ENCODE data around the gene GET4.
"Not testable (repeated sequence)": the region's sequence is repeated elsewhere in the genome, so short reads cannot be mapped to it uniquely, and the experiment has no call there.

- not testable (repeated sequence) for TF ChIP-seq EP300 (IDR thresholded peaks at IDR 0.05; ENCODE audit: borderline replicate concordance in 1 of 2, low read depth in 1 of 2, low read length in 1 of 2); ZBTB33 (IDR thresholded peaks at IDR 0.05; ENCODE audit: borderline replicate concordance, low read depth); IRF3 (IDR thresholded peaks at IDR 0.05; ENCODE audit: low read depth, low read length); PBX3 (IDR thresholded peaks at IDR 0.05); GABPA (IDR thresholded peaks at IDR 0.05; ENCODE audit: low read depth); POLR2AphosphoS5 (IDR thresholded peaks at IDR 0.05; ENCODE audit: low read depth, low read length); USF2 (IDR thresholded peaks at IDR 0.05; ENCODE audit: borderline replicate concordance, low read depth, low read length); SIN3A (IDR thresholded peaks at IDR 0.05; ENCODE audit: borderline replicate concordance, low read depth, low read length)
- TF ChIP-seq CTCF (IDR thresholded peaks at IDR 0.05), result peak; percentile 73
- TF ChIP-seq RAD21 (IDR thresholded peaks at IDR 0.05; ENCODE audit: low read length), result peak; percentile 83
- 0 out of 2 replicates have a peak, but pooled peaks have one; percentile 28 for TF ChIP-seq TEAD4 (IDR thresholded peaks at IDR 0.05; ENCODE audit: borderline replicate concordance, insufficient read depth)
- 0 out of 2 replicates have a peak, but pooled peaks have one; percentile 20 for TF ChIP-seq MAX (IDR thresholded peaks at IDR 0.05; ENCODE audit: low read depth)
Measured at GRCh38 chr7:908591-909357, 32.4 kb downstream of the GET4 start.
